ENCODE results near the gene CLMP. TPM values are rescaled to one million over a fixed set of nuclear protein-coding genes. Genes with fewer than 3 reads are reported as not detected.

CLMP gene
- polyA plus RNA-seq, 1 donor from 2014 or later: not detected

- H2AFZ ChIP-seq (ENCODE audit: low read depth, low read length): no peak overlapping the region
- H3K4me2 ChIP-seq (ENCODE audit: low read length): no peak overlapping the region
- H3K9ac ChIP-seq (ENCODE audit: low read length): no peak overlapping the region
- no peaks in the 10 kb centered on the region for H3F3A ChIP-seq (ENCODE audit: insufficient read depth, low read length, poor library complexity, severe bottlenecking)
- H3K9me3 ChIP-seq (ENCODE audit: low read length): no peaks in the 10 kb centered on the region
- H3K36me3 ChIP-seq (ENCODE audit: insufficient read depth, low read length): no peaks in the 10 kb centered on the region
- no peaks in the 10 kb centered on the region for H3K79me2 ChIP-seq (replicated peaks; ENCODE audit: insufficient read depth, low read length)
- TF ChIP-seq MXI1 (conservative IDR thresholded peaks at IDR 0.05; ENCODE audit: poor library complexity, severe bottlenecking) (no peak), CTCF (IDR thresholded peaks at IDR 0.05; ENCODE audit: poor library complexity, severe bottlenecking) (no peak), RAD21 (conservative IDR thresholded peaks at IDR 0.05) (no peak), REST (IDR thresholded peaks at IDR 0.05; ENCODE audit: borderline replicate concordance) (no peak), EP300 (conservative IDR thresholded peaks at IDR 0.05; ENCODE audit: poor library complexity, severe bottlenecking) (no peak), EZH2 (IDR thresholded peaks at IDR 0.05; ENCODE audit: borderline replicate concordance, insufficient read depth, low read length, poor library complexity, severe bottlenecking) (no peak), POLR2AphosphoS5 (IDR thresholded peaks at IDR 0.05) (no peak), SMC3 (conservative IDR thresholded peaks at IDR 0.05; ENCODE audit: poor library complexity) (no peak), TAF1 (IDR thresholded peaks at IDR 0.05; ENCODE audit: low read depth) (no peak)
- no peaks in the 10 kb centered on the region for H3K9me2 ChIP-seq (ENCODE audit: insufficient read depth, low read length)
- H4K20me1 ChIP-seq (ENCODE audit: insufficient read depth): no peaks in the 10 kb centered on the region
- no peak overlapping the region for H3K27ac ChIP-seq (ENCODE audit: low read length)
- H3K4me3 ChIP-seq (ENCODE audit: low read length): no peak overlapping the region
- H3K27me3 ChIP-seq (ENCODE audit: insufficient read depth, low read depth, low read length): no peaks in the 10 kb centered on the region
Measured at GRCh38 chr11:123173040-123173855, 21.8 kb downstream of the CLMP start.

- Histone ChIP-seq H3K36me3 (ENCODE audit: insufficient read depth, low read length) (no peaks in the 10 kb centered on the region), H3K9me2 (ENCODE audit: insufficient read depth, low read length) (no peaks in the 10 kb centered on the region), H3K9me3 (ENCODE audit: low read length) (no peaks in the 10 kb centered on the region), H3F3A (ENCODE audit: insufficient read depth, low read length, poor library complexity, severe bottlenecking) (no peaks in the 10 kb centered on the region), H3K79me2 (replicated peaks; ENCODE audit: insufficient read depth, low read length) (no peaks in the 10 kb centered on the region), H4K20me1 (ENCODE audit: insufficient read depth) (no peaks in the 10 kb centered on the region), H2AFZ (ENCODE audit: low read depth, low read length) (no peak overlapping the region), H3K4me3 (ENCODE audit: low read length) (no peak overlapping the region), H3K27ac (ENCODE audit: low read length) (no peak overlapping the region), H3K9ac (ENCODE audit: low read length) (no peak overlapping the region), H3K4me2 (ENCODE audit: low read length) (no peak overlapping the region), H3K27me3 (ENCODE audit: insufficient read depth, low read depth, low read length) (no peaks in the 10 kb centered on the region)
- TF ChIP-seq RAD21 (conservative IDR thresholded peaks at IDR 0.05) (no peak), SMC3 (conservative IDR thresholded peaks at IDR 0.05; ENCODE audit: poor library complexity) (no peak), EP300 (conservative IDR thresholded peaks at IDR 0.05; ENCODE audit: poor library complexity, severe bottlenecking) (no peak), EZH2 (IDR thresholded peaks at IDR 0.05; ENCODE audit: borderline replicate concordance, insufficient read depth, low read length, poor library complexity, severe bottlenecking) (no peak), POLR2AphosphoS5 (IDR thresholded peaks at IDR 0.05) (no peak), TAF1 (IDR thresholded peaks at IDR 0.05; ENCODE audit: low read depth) (no peak), REST (IDR thresholded peaks at IDR 0.05; ENCODE audit: borderline replicate concordance) (no peak), MXI1 (conservative IDR thresholded peaks at IDR 0.05; ENCODE audit: poor library complexity, severe bottlenecking) (no peak), CTCF (IDR thresholded peaks at IDR 0.05; ENCODE audit: poor library complexity, severe bottlenecking) (no peak)
Measured at GRCh38 chr11:123170929-123171328, 24.1 kb downstream of the CLMP start.
